H1 (cell line): ENCODE results near the gene ARHGAP6. TPM values are rescaled to one million over a fixed set of nuclear protein-coding genes. Genes with fewer than 3 reads are reported as not detected.

Experiments used
- CTCF ChIA-PET: fragments of 300-600 bp; sonication (Branson Sonifier 250); formaldehyde crosslinking; loops from one replicate; lab custom pipeline; 2021; ENCODE audit not compliant: partially characterized antibody; lab: Charles Lee
- POLR2A ChIA-PET: fragments of 300-600 bp; sonication (Branson Sonifier 250); formaldehyde crosslinking; loops from one replicate; lab custom pipeline; 2021; ENCODE audit warnings: inconsistent platforms; ENCODE audit not compliant: partially characterized antibody; lab: Charles Lee
- DNase-seq, 2 experiments: peaks; one replicate each; pipeline versions ENCODE4 v3.0.0 to v3.0.0-alpha.2; 2010 to 2022; ENCODE audit warnings: low spot score in 2 of 2, low read depth in 1 of 2, mixed read lengths in 1 of 2
- FAIRE-seq: peaks from 2 replicates; lab custom pipeline; 2011; peaks lifted over from hg19 to GRCh38; lab: Jason Lieb, UNC
- H2AFZ ChIP-seq: 2 replicates; pipeline ENCODE4 v1.8.1; 2012; ENCODE audit warnings: low read length, inconsistent platforms
- H2AK5ac ChIP-seq: 2 replicates; pipeline ENCODE4 v1.6.1; 2013; ENCODE audit warnings: low read depth, low read length
- H2BK120ac ChIP-seq: replicated peaks from 2 replicates; pipeline ENCODE3; 2013; ENCODE audit warnings: low read depth, low read length, inconsistent platforms
- H2BK12ac ChIP-seq: 2 replicates; pipeline ENCODE4 v1.6.1; 2013; ENCODE audit warnings: low read depth, low read length
- H2BK15ac ChIP-seq: 2 replicates; pipeline ENCODE4 v1.6.1; 2013; ENCODE audit warnings: low read length
- H2BK20ac ChIP-seq: 2 replicates; pipeline ENCODE4 v1.6.1; 2013; ENCODE audit warnings: low read length
- H2BK5ac ChIP-seq: 2 replicates; pipeline ENCODE4 v1.6.1; 2013; ENCODE audit warnings: low read depth, low read length
- H3K14ac ChIP-seq: 2 replicates; pipeline ENCODE4 v1.6.1; 2013; ENCODE audit warnings: inconsistent platforms; ENCODE audit not compliant: insufficient read length
- H3K18ac ChIP-seq: 2 replicates; pipeline ENCODE4 v1.6.1; 2013; ENCODE audit warnings: low read length; ENCODE audit errors: extremely low read depth
- H3K23ac ChIP-seq: 2 replicates; pipeline ENCODE4 v1.6.1; 2013; ENCODE audit warnings: inconsistent platforms; ENCODE audit not compliant: insufficient read length
- H3K23me2 ChIP-seq: 2 replicates; pipeline ENCODE4 v1.6.1; 2013; ENCODE audit warnings: low read depth, low read length
- H3K27ac ChIP-seq: 2 replicates; pipeline ENCODE4 v1.6.1; 2011; ENCODE audit warnings: low read depth, low read length, inconsistent platforms
- H3K27me3 ChIP-seq, 4 experiments: replicated peaks in 1 of 4; 1 replicate in 1 of 4; 2 replicates in 3 of 4; pipeline versions ENCODE4 v1.6.1 to v1.8.1; 2011 to 2013; ENCODE audit warnings: low read length in 3 of 4, mild to moderate bottlenecking in 3 of 4, inconsistent platforms in 2 of 4, mixed read lengths in 2 of 4, moderate library complexity in 1 of 4; ENCODE audit not compliant: control insufficient read depth in 3 of 4, insufficient read depth in 3 of 4; ENCODE audit errors: extremely low read depth in 1 of 4
- H3K36me3 ChIP-seq, 4 experiments: 2 replicates each; pipeline versions ENCODE4 v1.6.1 to v1.8.1; 2011 to 2013; ENCODE audit warnings: mild to moderate bottlenecking in 4 of 4, low read length in 3 of 4, moderate library complexity in 2 of 4, control low read depth in 1 of 4, inconsistent platforms in 1 of 4; ENCODE audit not compliant: insufficient read depth in 4 of 4, control insufficient read depth in 2 of 4
- H3K4ac ChIP-seq: replicated peaks from 2 replicates; pipeline ENCODE3; 2013; ENCODE audit warnings: low read length, low read depth, mixed read lengths, inconsistent platforms; ENCODE audit not compliant: insufficient read length
- H3K4me1 ChIP-seq, 4 experiments: replicated peaks in 1 of 4; 1 replicate in 1 of 4; 2 replicates in 3 of 4; pipeline versions ENCODE4 v1.6.1 to v1.8.1; 2011 to 2013; ENCODE audit warnings: low read length in 3 of 4, inconsistent platforms in 2 of 4, mixed read lengths in 1 of 4; ENCODE audit not compliant: insufficient read depth in 4 of 4, control insufficient read depth in 3 of 4
- H3K4me2 ChIP-seq, 2 experiments: 2 replicates each; pipeline versions ENCODE4 v1.6.1 to v1.8.1; 2011 to 2013; ENCODE audit warnings: low read depth in 2 of 2, low read length in 2 of 2, control low read depth in 1 of 2, inconsistent platforms in 1 of 2, mild to moderate bottlenecking in 1 of 2; ENCODE audit not compliant: insufficient read depth in 1 of 2
- H3K4me3 ChIP-seq, 4 experiments: fragments of 200-600, 300-600 bp in 1 of 4; sonication (generic), shearing (Covaris generic), sonication (Bioruptor Twin) in 1 of 4; 2 replicates each; pipeline versions ENCODE4 v1.5.1 to v1.8.1; 2011 to 2016; ENCODE audit warnings: low read length in 4 of 4, low read depth in 3 of 4, control low read depth in 2 of 4, inconsistent platforms in 2 of 4, mild to moderate bottlenecking in 2 of 4, mixed read lengths in 1 of 4, moderate library complexity in 1 of 4; ENCODE audit not compliant: insufficient read depth in 2 of 4; ENCODE audit errors: extremely low read depth in 1 of 4
- H3K56ac ChIP-seq: replicated peaks from 2 replicates; pipeline ENCODE3; 2013; ENCODE audit warnings: low read depth, mild to moderate bottlenecking, mixed read lengths, low read length, inconsistent platforms; ENCODE audit not compliant: insufficient read length
- H3K79me1 ChIP-seq: 2 replicates; pipeline ENCODE4 v1.6.1; 2013; ENCODE audit warnings: low read depth, low read length, control low read depth
- H3K79me2 ChIP-seq, 2 experiments: 2 replicates each; pipeline versions ENCODE4 v1.6.1 to v1.8.1; 2012 to 2013; ENCODE audit warnings: low read length in 2 of 2, mild to moderate bottlenecking in 2 of 2, inconsistent platforms in 1 of 2; ENCODE audit not compliant: insufficient read depth in 2 of 2, control insufficient read depth in 1 of 2
- H3K9ac ChIP-seq, 4 experiments: replicated peaks in 1 of 4; 1 replicate in 1 of 4; 2 replicates in 3 of 4; pipeline versions ENCODE4 v1.6.1 to v1.8.1; 2011 to 2013; ENCODE audit warnings: low read depth in 3 of 4, low read length in 3 of 4, control low read depth in 2 of 4, mild to moderate bottlenecking in 2 of 4, moderate library complexity in 2 of 4, inconsistent platforms in 1 of 4; ENCODE audit errors: extremely low read depth in 1 of 4
- H3K9me3 ChIP-seq, 2 experiments: 2 replicates each; pipeline versions ENCODE4 v1.6.1 to v1.8.1; 2012 to 2013; ENCODE audit warnings: mild to moderate bottlenecking in 2 of 2, moderate library complexity in 2 of 2, control low read depth in 1 of 2, inconsistent platforms in 1 of 2, low read depth in 1 of 2, low read length in 1 of 2, mixed read lengths in 1 of 2; ENCODE audit not compliant: insufficient read depth in 2 of 2
- H4K20me1 ChIP-seq, 2 experiments: replicated peaks in 1 of 2; 2 replicates each; pipeline versions ENCODE3 to v1.8.1; 2011 to 2013; ENCODE audit warnings: inconsistent platforms in 2 of 2, low read length in 2 of 2, mild to moderate bottlenecking in 1 of 2; ENCODE audit not compliant: insufficient read depth in 2 of 2, control insufficient read depth in 1 of 2
- H4K5ac ChIP-seq: 2 replicates; pipeline ENCODE4 v1.6.1; 2013; ENCODE audit warnings: low read length, low read depth, mixed read lengths, inconsistent platforms; ENCODE audit not compliant: insufficient read length
- H4K8ac ChIP-seq: 2 replicates; pipeline ENCODE4 v1.8.0; 2013; ENCODE audit warnings: mild to moderate bottlenecking, moderate library complexity, low read length, inconsistent platforms; ENCODE audit not compliant: insufficient read depth; ENCODE audit errors: extremely low read depth
- H4K91ac ChIP-seq: replicated peaks from 2 replicates; pipeline ENCODE3; 2013; ENCODE audit warnings: low read length, mixed read lengths, inconsistent platforms; ENCODE audit not compliant: insufficient read length
- GTF2F1 ChIP-seq: IDR thresholded peaks from 2 replicates; pipeline ENCODE4 v1.6.1; 2012; ENCODE audit warnings: low read depth, low read length, improper control_type of control experiment, borderline replicate concordance
- WGBS, 2 experiments: shearing (Covaris generic) in 1 of 2; methylation state at CpG; one replicate each; pipeline versions ENCODE4 v1.1.6 to v1.1.7; 2013 to 2015; ENCODE audit warnings: low lambda C conversion rate in 2 of 2, mixed read lengths in 2 of 2, inconsistent platforms in 1 of 2, low coverage in 1 of 2, missing lambda C conversion rate in 1 of 2; ENCODE audit not compliant: insufficient replicate concordance in 2 of 2, insufficient coverage in 1 of 2, insufficient read length in 1 of 2; ENCODE audit errors: extremely low coverage in 1 of 2, missing lambda C conversion rate in 1 of 2; 5-methylcytosine and 5-hydroxymethylcytosine counted together
- polyA plus RNA-seq, 7 experiments: library from polyadenylated mRNA; depleted of rRNA in 3 of 7; stranded (reverse) in 5 of 7; unstranded in 2 of 7; fragments of >200 nt in 5 of 7; fragments of 200-250 nt in 2 of 7; gene quantifications; 1 replicate in 5 of 7; 2 replicates in 1 of 7; 4 replicates in 1 of 7; pipeline versions ENCODE4 v1.2.1 to v1.2.3, GENCODE V29; 2011 to 2013; ENCODE audit warnings: missing spikeins in 2 of 7, mixed read lengths in 2 of 7
- total RNA-seq: library from RNA; stranded (reverse); fragmentation: NEBNext Ultra II Directional; extraction: Animal tissue kit (Norgen Biotek cat#: 25700); gene quantifications from 2 replicates; pipeline ENCODE4 v1.2.1, GENCODE V29; 2021
- TF ChIP-seq, protein P1 (sequence below): IDR thresholded peaks from 2 replicates; pipeline ENCODE4 v1.6.1; 2012; ENCODE audit warnings: inconsistent platforms

The ARHGAP6 gene
- total and polyA plus RNA-seq, 2 of the 8 experiments (the other 6 are each of a cell fraction or from before 2014, with no cell fraction given): 0.35 to 0.82 TPM

DNA sequence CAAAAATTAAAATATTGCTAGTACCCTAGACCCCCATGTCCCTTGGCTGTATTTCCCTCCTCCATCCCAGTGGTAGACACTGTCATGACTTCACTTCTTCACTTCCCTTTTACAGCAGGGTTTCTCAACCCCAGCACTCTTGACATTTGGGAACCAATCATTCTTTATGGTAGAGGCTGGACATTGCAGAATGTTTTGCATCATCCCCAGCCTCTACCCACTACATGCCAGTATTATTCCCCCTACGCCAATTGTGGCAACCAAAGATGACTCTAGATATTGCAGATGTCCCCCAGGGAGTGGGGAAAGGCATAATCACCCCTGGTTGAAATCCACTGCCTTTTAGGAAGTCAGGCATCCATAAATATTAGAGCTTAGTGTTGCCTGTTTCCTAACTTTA lies 233.9 kb downstream of the ARHGAP6 start:
- POLR2A ChIA-PET: no interaction called here
- Histone ChIP-seq H2BK15ac (no peak overlapping the region), H3K23ac (no peak overlapping the region), H4K8ac (no peak overlapping the region), H4K91ac (no peak overlapping the region), H3K27ac (no peak overlapping the region), H3K4me1 (no peaks in the 10 kb centered on the region), H4K20me1 (no peaks in the 10 kb centered on the region), H3K27me3 (peaks cover 0 to 15% (median 9%) of the 10 kb centered on the region in 4 experiments; a peak in 6 of 7 replicates), H4K5ac (no peak overlapping the region), H3K9me3 (no peaks in the 10 kb centered on the region), H2BK12ac (no peak overlapping the region), H3K79me2 (no peaks in the 10 kb centered on the region), H3K36me3 (no peaks in the 10 kb centered on the region), H2AK5ac (no peak overlapping the region), H2AFZ (no peak overlapping the region), H3K14ac (no peak overlapping the region), H3K4ac (no peak overlapping the region), H3K18ac (no peak overlapping the region), H2BK5ac (no peak overlapping the region), H3K56ac (no peak overlapping the region), H3K79me1 (no peaks in the 10 kb centered on the region), H3K4me3 (no peak overlapping the region), H2BK120ac (no peak overlapping the region), H3K4me2 (no peak overlapping the region), H3K23me2 (peaks cover 2% of the 10 kb centered on the region; the same call in 1 of the 2 replicates), H2BK20ac (no peak overlapping the region), H3K9ac (no peak overlapping the region)
- TF ChIP-seq, protein P1, sequence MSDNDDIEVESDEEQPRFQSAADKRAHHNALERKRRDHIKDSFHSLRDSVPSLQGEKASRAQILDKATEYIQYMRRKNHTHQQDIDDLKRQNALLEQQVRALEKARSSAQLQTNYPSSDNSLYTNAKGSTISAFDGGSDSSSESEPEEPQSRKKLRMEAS: no peak
- TF ChIP-seq GTF2F1: no peak
- CTCF ChIA-PET: interaction anchor here (0.6 kb wide), 1 partner anchor 295 kb away, joined by 4 read pairs; no protein-coding TSS in a partner anchor
- WGBS, 2 experiments: 86% methylated on average over 1 of the region's 1 CpG; no CpG with 5 or more reads in 1 of the 2 experiments
- no peak for FAIRE-seq
- no peak for DNase-seq
